ENCODE results near the gene NPR3. TPM values are rescaled to one million over a fixed set of nuclear protein-coding genes. Genes with fewer than 3 reads are reported as not detected.

Gene NPR3
- 21.4 and 31.9 TPM in 2 replicates for total RNA-seq

GRCh38 chr5:32710550-32711361, at the start of gene NPR3:
Gene NPR3, plus strand, starts transcription at chr5:32711321. Its CDS starts 456 bp downstream, at chr5:32711777.

Other genes starting within 250 kb of the NPR3 start
- gene SUB1, start 125.8 kb upstream of the NPR3 start, total RNA-seq: 98.5 and 112 TPM in 2 replicates

All from hair follicle dermal papilla cell (primary cell).